Tibial nerve (tissue), 3 donors: ENCODE measurements around the gene MGAT3.

ENCODE experiments used
- CTCF ChIP-seq, 5 experiments: fragments of 200-600 bp in 3 of 5; fragments of 450-650 bp in 2 of 5; sonication (generic) in 3 of 5; IDR thresholded peaks; one replicate each; pipeline ENCODE4 v1.5.1; 2016 to 2019; ENCODE audit warnings: antibody characterized with exemption in 5 of 5, mild to moderate bottlenecking in 3 of 5, moderate library complexity in 2 of 5
- POLR2A ChIP-seq, 2 donors: fragments of 450-650 bp; IDR thresholded peaks; one replicate each; pipeline ENCODE4 v1.6.1; 2017; ENCODE audit warnings: antibody characterized with exemption in 2 of 2, mild to moderate bottlenecking in 2 of 2, moderate library complexity in 2 of 2

GRCh38 chr22:39433476-39434242 is 23.2 kb upstream of the MGAT3 start:
- no peak for TF ChIP-seq CTCF (IDR thresholded peaks at IDR 0.05)
- TF ChIP-seq POLR2A (IDR thresholded peaks at IDR 0.05) = no peak
